ENCODE measurements around the gene USP40.

Gene USP40

GRCh38 chr2:233455006-233455405 lies 111.6 kb downstream of the USP40 start:
- H2AFZ ChIP-seq (ENCODE audit: low read depth, low read length) = no peak overlapping the region
- H3K4me3 ChIP-seq (ENCODE audit: low read length) = no peak overlapping the region
- no peaks in the 10 kb centered on the region for H3K27me3 ChIP-seq (ENCODE audit: insufficient read depth, low read length)
- peaks cover 83% of the 10 kb centered on the region for H3K36me3 ChIP-seq (ENCODE audit: insufficient read depth, low read length)
- no peaks in the 10 kb centered on the region for H3K9me3 ChIP-seq (ENCODE audit: low read length)
- H3K4me1 ChIP-seq (ENCODE audit: insufficient read depth, low read length) = no peaks in the 10 kb centered on the region

DNA sequence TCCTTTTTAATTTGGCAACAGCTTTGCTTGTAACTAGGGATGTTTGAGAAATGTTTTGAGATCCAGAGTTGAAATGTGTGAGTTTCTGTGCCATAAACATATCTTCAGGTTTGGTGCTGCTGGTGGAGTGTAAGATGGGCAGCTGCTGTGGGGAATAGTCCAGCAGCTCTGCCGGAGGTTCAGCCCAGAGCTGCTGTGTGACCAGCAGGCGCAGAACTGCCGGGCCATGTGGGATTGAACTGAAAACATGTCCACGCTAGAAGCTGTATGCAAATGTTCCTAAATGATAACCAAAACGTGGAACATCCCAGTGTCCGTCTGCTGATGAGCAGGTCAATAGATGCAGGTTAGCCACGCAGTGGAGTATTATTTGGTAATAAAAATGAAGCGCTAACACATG lies 112.7 kb downstream of the USP40 start:
- H3K9me3 ChIP-seq (ENCODE audit: low read length) = no peaks in the 10 kb centered on the region
- H3K27me3 ChIP-seq (ENCODE audit: insufficient read depth, low read length) = no peaks in the 10 kb centered on the region
- H2AFZ ChIP-seq (ENCODE audit: low read depth, low read length) = no peak overlapping the region
- no peak overlapping the region for H3K4me3 ChIP-seq (ENCODE audit: low read length)
- no peaks in the 10 kb centered on the region for H3K4me1 ChIP-seq (ENCODE audit: insufficient read depth, low read length)
- peaks cover 77% of the 10 kb centered on the region for H3K36me3 ChIP-seq (ENCODE audit: insufficient read depth, low read length)

GRCh38 chr2:233453111-233453915 lies 113.3 kb downstream of the USP40 start:
- Histone ChIP-seq H3K9me3 (ENCODE audit: low read length) (no peaks in the 10 kb centered on the region), H3K27me3 (ENCODE audit: insufficient read depth, low read length) (no peaks in the 10 kb centered on the region), H3K36me3 (ENCODE audit: insufficient read depth, low read length) (peaks cover 74% of the 10 kb centered on the region), H3K4me3 (ENCODE audit: low read length) (no peak overlapping the region), H3K4me1 (ENCODE audit: insufficient read depth, low read length) (no peaks in the 10 kb centered on the region), H2AFZ (ENCODE audit: low read depth, low read length) (no peak overlapping the region)

GRCh38 chr2:233451950-233452349 lies 114.6 kb downstream of the USP40 start:
- Histone ChIP-seq H3K36me3 (ENCODE audit: insufficient read depth, low read length) (peaks cover 66% of the 10 kb centered on the region), H3K9me3 (ENCODE audit: low read length) (no peaks in the 10 kb centered on the region), H2AFZ (ENCODE audit: low read depth, low read length) (no peak overlapping the region), H3K4me3 (ENCODE audit: low read length) (no peak overlapping the region), H3K4me1 (ENCODE audit: insufficient read depth, low read length) (no peaks in the 10 kb centered on the region), H3K27me3 (ENCODE audit: insufficient read depth, low read length) (no peaks in the 10 kb centered on the region)

- Histone ChIP-seq H3K27me3 (ENCODE audit: insufficient read depth, low read length) (no peaks in the 10 kb centered on the region), H3K4me1 (ENCODE audit: insufficient read depth, low read length) (no peaks in the 10 kb centered on the region), H3K4me3 (ENCODE audit: low read length) (no peak overlapping the region), H3K36me3 (ENCODE audit: insufficient read depth, low read length) (peaks cover 59% of the 10 kb centered on the region), H2AFZ (ENCODE audit: low read depth, low read length) (no peak overlapping the region), H3K9me3 (ENCODE audit: low read length) (no peaks in the 10 kb centered on the region)
Measured at GRCh38 chr2:233450864-233451575, 115.6 kb downstream of the USP40 start.

DNA sequence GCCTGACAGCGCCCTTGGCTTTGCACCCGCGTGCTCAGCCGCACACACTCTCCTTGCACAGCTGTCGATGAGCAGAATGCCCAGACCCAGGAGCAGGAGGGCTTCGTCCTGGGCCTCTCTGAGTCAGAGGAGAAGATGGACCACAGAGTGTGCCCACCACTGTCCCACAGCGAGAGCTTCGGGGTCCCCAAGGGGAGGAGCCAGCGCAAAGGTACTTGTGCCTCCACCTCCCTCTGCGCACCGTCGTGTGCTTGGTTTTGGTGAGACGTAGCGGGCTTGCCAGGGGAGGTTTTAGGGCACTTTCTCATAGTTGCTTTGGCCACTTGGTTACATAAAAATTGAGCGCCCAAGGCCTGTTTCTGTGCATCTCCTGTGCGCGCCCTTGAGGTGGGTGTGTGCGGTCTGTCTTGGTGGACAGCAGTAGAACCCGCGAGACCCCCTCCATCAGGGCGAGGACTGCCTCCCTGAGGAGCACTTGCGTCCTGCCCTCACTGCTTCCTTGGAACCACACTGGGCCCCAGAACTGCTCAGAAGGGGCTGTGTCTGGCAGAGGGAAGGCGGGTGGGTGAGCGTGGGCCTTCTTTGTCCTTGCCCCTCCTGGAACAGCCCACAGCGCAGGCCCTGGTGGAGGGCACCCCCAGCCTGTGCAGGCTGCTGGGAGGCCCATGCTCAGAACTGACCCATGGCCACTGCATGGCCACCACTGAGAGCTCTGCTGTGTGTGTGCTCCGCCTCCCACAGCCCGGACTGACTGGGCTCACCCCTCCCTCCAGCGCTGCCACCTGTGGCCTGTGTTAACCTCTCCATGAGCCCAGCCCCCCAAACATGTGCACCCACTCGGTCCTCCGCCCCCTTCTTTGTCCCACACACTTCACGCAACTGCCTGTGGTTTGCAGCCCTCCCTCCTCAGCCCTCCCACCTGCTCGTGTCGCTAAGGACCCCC lies 116.4 kb downstream of the USP40 start:
- Histone ChIP-seq H2AFZ (ENCODE audit: low read depth, low read length) (no peak overlapping the region), H3K9me3 (ENCODE audit: low read length) (no peaks in the 10 kb centered on the region), H3K4me1 (ENCODE audit: insufficient read depth, low read length) (no peaks in the 10 kb centered on the region), H3K27me3 (ENCODE audit: insufficient read depth, low read length) (no peaks in the 10 kb centered on the region), H3K36me3 (ENCODE audit: insufficient read depth, low read length) (peaks cover 55% of the 10 kb centered on the region), H3K4me3 (ENCODE audit: low read length) (no peak overlapping the region)

DNA sequence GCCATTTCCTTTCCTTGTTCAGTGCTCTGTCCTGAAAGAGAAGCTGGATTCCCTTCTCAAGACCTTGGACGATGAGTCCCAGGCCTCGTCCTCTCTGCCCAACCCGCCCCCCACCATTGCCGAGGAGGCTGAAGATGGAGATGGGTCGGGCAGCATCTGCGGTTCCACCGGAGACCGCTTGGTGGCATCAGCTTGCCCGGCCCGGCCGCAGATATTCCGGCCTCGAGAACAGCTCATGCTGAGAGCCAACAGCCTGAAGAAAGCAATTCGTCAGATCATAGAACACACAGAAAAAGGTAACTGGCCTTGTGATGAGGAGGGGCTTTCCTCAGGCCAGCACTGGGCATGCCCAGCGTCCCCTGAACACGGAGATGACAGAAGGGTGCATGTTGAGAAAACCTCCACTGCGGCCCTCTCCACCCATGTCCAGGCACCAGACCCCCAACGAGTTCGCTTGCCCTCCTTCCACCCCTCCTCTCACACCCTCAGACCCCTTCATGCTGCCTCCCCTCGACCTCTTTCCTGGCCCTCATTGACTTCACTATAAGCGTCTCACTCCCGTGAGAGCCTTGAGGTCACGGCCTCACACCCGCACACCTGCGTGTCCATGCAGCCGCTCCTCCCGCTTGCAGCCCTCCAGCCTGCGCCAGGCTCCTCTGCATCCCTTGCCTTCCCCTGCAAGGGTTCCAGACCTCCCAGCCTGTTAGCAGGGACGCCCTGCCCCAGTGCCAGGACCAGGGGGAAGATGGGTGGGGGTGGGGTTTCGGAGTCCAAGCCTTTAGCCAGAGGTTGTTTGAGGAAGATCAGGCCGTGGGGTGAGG lies 117.3 kb downstream of the USP40 start:
- peaks cover 49% of the 10 kb centered on the region for H3K36me3 ChIP-seq (ENCODE audit: insufficient read depth, low read length)
- H2AFZ ChIP-seq (ENCODE audit: low read depth, low read length) = no peak overlapping the region
- H3K9me3 ChIP-seq (ENCODE audit: low read length) = no peaks in the 10 kb centered on the region
- H3K4me3 ChIP-seq (ENCODE audit: low read length) = no peak overlapping the region
- no peaks in the 10 kb centered on the region for H3K27me3 ChIP-seq (ENCODE audit: insufficient read depth, low read length)
- H3K4me1 ChIP-seq (ENCODE audit: insufficient read depth, low read length) = no peaks in the 10 kb centered on the region

- Histone ChIP-seq H3K27me3 (ENCODE audit: insufficient read depth, low read length) (no peaks in the 10 kb centered on the region), H3K36me3 (ENCODE audit: insufficient read depth, low read length) (peaks cover 43% of the 10 kb centered on the region)
Measured at GRCh38 chr2:233448575-233448974, 118.0 kb downstream of the USP40 start.

GRCh38 chr2:233448220-233448559 lies 118.4 kb downstream of the USP40 start:
- Histone ChIP-seq H3K36me3 (ENCODE audit: insufficient read depth, low read length) (peaks cover 39% of the 10 kb centered on the region), H3K4me1 (ENCODE audit: insufficient read depth, low read length) (no peaks in the 10 kb centered on the region)

More at GRCh38 chr2:233448575-233448974, 118.0 kb downstream of the USP40 start:
- Histone ChIP-seq H2AFZ (ENCODE audit: low read depth, low read length) (no peak overlapping the region), H3K4me1 (ENCODE audit: insufficient read depth, low read length) (no peaks in the 10 kb centered on the region), H3K4me3 (ENCODE audit: low read length) (no peak overlapping the region), H3K9me3 (ENCODE audit: low read length) (no peaks in the 10 kb centered on the region)

GRCh38 chr2:233447506-233448219 lies 118.9 kb downstream of the USP40 start:
- Histone ChIP-seq H3K4me3 (ENCODE audit: low read length) (no peak overlapping the region), H2AFZ (ENCODE audit: low read depth, low read length) (no peak overlapping the region), H3K4me1 (ENCODE audit: insufficient read depth, low read length) (no peaks in the 10 kb centered on the region), H3K36me3 (ENCODE audit: insufficient read depth, low read length) (peaks cover 34% of the 10 kb centered on the region), H3K9me3 (ENCODE audit: low read length) (no peaks in the 10 kb centered on the region), H3K27me3 (ENCODE audit: insufficient read depth, low read length) (no peaks in the 10 kb centered on the region)

More at GRCh38 chr2:233448220-233448559, 118.4 kb downstream of the USP40 start:
- no peaks in the 10 kb centered on the region for H3K9me3 ChIP-seq (ENCODE audit: low read length)
- no peak overlapping the region for H3K4me3 ChIP-seq (ENCODE audit: low read length)
- H2AFZ ChIP-seq (ENCODE audit: low read depth, low read length) = no peak overlapping the region
- no peaks in the 10 kb centered on the region for H3K27me3 ChIP-seq (ENCODE audit: insufficient read depth, low read length)

DNA sequence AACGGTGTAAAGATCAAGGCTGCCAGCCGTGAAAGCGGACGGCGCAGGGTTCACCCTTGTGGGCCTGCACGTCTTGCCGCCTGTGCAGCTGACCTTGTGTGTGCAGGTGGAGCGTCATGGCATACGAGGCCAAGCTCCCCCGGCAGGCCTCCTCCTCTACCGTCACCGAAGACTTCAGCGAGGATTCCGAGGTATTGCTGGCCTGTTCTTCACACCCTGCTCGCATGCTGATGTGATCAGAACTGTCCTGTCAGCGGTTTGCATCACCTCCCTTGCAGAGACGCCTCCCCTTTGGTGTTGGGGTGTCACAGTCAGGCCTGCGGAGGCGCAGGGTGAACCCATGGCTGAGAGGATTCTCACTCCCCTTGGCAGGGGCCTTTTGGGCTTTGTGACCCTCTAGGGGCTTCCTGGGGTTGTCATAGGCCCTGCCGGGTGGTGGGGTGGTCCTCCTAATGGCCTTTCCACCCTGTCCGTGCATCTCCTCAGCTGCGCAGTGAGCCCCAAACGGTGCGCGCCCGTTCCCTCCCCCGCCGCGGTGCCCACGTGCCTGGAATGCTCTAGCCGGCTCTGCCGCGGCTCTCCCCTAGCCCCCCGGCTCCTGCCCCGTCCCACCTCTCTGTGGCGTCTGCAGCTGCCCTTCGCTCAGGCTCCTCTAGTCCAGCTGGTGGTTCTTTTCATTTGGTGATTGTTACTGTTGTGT lies 119.8 kb downstream of the USP40 start:
- no peaks in the 10 kb centered on the region for H3K27me3 ChIP-seq (ENCODE audit: insufficient read depth, low read length)
- H3K4me1 ChIP-seq (ENCODE audit: insufficient read depth, low read length) = no peaks in the 10 kb centered on the region
- no peaks in the 10 kb centered on the region for H3K9me3 ChIP-seq (ENCODE audit: low read length)
- H2AFZ ChIP-seq (ENCODE audit: low read depth, low read length) = no peak overlapping the region
- H3K36me3 ChIP-seq (ENCODE audit: insufficient read depth, low read length) = peaks cover 25% of the 10 kb centered on the region
- no peak overlapping the region for H3K4me3 ChIP-seq (ENCODE audit: low read length)
